PFSK-1 (cell line): ENCODE results near the gene NMT2.

Experiments
- FOXP2 ChIP-seq: optimal IDR thresholded peaks from 2 replicates; pipeline ENCODE3; 2011; ENCODE audit warnings: borderline replicate concordance, control low read depth, inconsistent platforms; ENCODE audit not compliant: insufficient read depth; ENCODE audit errors: extremely low read length, extremely low read depth
- POLR2AphosphoS5 ChIP-seq: IDR thresholded peaks from 2 replicates; pipeline ENCODE4 v1.6.1; 2012; ENCODE audit warnings: low read depth, mild to moderate bottlenecking, control low read depth, low read length, moderate library complexity
- REST ChIP-seq, 2 experiments: IDR thresholded peaks; 2 replicates each; pipeline versions ENCODE4 v1.6.1 to v1.8.0; 2011 to 2012; ENCODE audit warnings: low read depth in 2 of 2, low read length in 2 of 2, control low read depth in 1 of 2, inconsistent platforms in 1 of 2, mild to moderate bottlenecking in 1 of 2, moderate library complexity in 1 of 2; ENCODE audit not compliant: insufficient read depth in 1 of 2
- SIN3A ChIP-seq: IDR thresholded peaks from 2 replicates; pipeline ENCODE4 v1.6.1; 2012; ENCODE audit warnings: mild to moderate bottlenecking, low read length, moderate library complexity, borderline replicate concordance; ENCODE audit not compliant: insufficient read depth
- TAF1 ChIP-seq: IDR thresholded peaks from 2 replicates; pipeline ENCODE4 v1.6.1; 2012; ENCODE audit warnings: low read length, control low read depth, borderline replicate concordance; ENCODE audit not compliant: insufficient read depth

Gene NMT2

DNA sequence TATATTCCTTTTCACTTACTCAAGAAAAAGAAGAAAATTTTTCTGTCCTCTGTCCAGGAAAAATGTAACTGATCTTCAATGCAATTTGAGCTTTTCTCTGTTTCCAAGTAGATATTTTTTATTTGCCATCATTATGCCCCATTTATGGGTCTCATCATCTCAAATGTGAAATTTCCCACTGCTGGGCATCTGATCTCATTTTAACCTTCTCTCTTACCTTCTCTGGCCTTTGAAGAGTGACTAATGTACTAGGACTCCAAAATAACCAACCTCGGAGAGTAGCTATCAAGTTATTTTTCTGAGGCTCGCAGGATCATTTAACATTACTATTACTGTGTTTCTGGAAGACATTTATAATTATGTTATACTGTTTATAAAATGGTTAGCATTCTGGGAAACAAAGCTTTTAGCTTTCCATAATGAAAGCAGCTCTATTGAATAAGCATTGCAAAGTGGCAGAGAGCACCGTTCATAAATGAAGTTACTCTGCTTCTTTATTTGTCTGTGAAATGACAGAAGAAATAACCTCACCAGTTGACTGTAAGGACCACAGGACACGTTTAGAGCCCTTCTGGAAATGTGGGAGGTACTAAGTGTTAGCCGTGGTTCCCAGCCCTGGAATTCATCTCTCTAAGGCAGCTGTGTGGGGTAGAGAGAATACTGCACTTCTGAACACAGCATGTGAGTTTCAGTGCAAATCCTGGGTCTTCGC is 33.3 kb upstream of the NMT2 start:
- TF ChIP-seq REST (IDR thresholded peaks at IDR 0.05; ENCODE audit: insufficient read depth in 1 of 2, low read depth in 2 of 2, low read length in 2 of 2) (no peak), SIN3A (no peak), TAF1 (no peak), FOXP2 (no peak), POLR2AphosphoS5 (no peak)

DNA sequence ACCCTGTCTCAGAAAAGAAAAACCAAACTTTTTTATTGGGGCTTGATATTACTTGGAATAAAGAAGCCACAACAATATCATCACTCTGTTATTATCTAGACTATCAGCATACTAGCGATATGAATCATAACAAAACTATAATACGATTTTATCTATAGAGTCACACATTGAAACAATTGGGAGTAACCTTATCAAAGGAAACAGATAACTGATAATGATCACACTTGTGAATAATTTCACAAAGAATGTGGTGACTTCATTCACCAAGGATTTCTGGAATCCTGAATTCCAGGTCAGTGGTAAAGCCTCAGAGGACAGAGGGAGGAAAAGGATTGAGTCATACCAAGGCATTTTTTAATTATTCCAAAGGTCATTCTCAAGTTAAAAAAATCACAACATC is 32.1 kb upstream of the NMT2 start:
- TF ChIP-seq TAF1: no peak
- no peak for TF ChIP-seq SIN3A
- TF ChIP-seq POLR2AphosphoS5: no peak
- TF ChIP-seq REST (IDR thresholded peaks at IDR 0.05; ENCODE audit: insufficient read depth in 1 of 2, low read depth in 2 of 2, low read length in 2 of 2): no peak
- TF ChIP-seq FOXP2: no peak

DNA sequence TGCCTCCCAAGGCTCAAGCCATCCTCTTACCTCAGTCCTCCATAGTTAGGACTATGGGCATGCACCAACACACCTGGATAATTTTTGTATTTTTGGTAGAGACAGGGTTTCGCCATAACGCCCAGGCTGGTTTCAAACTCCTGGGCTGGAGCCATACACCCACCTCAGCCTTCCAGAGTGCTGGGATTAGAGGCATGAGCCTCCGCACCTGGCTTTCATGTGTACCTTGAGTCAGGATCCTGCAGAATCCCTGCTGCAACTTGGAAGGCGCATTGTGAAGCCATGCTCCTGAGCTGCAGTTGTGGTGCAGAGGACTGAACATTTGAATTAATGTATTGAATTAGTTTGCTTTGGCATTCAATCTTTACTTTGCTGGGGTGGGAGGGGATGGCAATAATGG is 29.4 kb upstream of the NMT2 start:
- no peak for TF ChIP-seq TAF1
- TF ChIP-seq SIN3A: no peak
- TF ChIP-seq FOXP2: no peak
- TF ChIP-seq REST (IDR thresholded peaks at IDR 0.05; ENCODE audit: insufficient read depth in 1 of 2, low read depth in 2 of 2, low read length in 2 of 2): no peak

GRCh38 chr10:15197276-15197675 is 28.8 kb upstream of the NMT2 start:
- TF ChIP-seq FOXP2: no peak
- TF ChIP-seq POLR2AphosphoS5: no peak
- no peak for TF ChIP-seq REST (IDR thresholded peaks at IDR 0.05; ENCODE audit: insufficient read depth in 1 of 2, low read depth in 2 of 2, low read length in 2 of 2)
- no peak for TF ChIP-seq SIN3A
- no peak for TF ChIP-seq TAF1
